ENCODE data around the gene KCNQ5. TPM values are rescaled to one million over a fixed set of nuclear protein-coding genes. Genes with fewer than 3 reads are reported as not detected.

The KCNQ5 gene
- total RNA-seq, 4 donors from 2014 or later = 1.1 to 14.6 (median 9.0) TPM

DNA sequence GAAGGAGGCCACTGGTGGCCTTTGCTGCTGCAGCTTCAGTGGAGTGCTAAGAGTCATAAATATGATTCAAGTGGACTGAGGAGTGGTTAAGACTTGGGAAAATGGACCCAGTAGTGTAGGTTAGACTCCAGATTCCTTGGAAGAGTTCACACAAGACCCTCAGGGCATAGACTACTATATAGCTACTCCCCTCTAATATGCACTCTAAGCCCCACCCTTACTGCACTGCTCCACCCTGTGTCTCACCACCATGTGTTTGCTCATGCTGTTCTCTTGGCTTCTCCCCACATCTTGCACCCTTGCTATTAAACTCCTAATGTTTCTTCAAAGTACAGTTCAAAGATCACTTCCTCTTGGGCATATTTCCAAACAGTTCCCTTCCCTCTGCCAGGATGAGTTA is 5.7 kb downstream of the KCNQ5 start:
- intact Hi-C loops (cut with DNase I) = no loop called here

DNA sequence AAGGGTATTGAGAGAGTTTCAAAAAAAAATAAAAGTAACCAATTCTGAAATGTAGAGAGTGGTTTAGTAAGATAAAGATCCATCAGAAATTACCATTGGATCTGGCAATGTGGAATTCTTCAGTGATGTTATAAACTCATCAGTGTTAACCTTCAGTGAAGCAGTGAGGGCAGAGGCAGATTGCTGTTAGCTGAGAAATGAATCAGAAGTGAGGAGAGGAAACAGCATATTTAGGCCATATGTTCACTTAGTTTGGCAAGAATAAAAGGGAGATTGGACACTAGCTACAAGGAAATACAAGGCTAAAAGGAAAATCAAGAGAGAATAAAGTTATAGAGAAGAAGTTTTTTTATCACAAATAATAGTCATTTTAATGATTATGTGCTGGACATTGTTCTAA is 9.6 kb downstream of the KCNQ5 start:
- H3K27ac ChIP-seq = no peak overlapping the region
- TF ChIP-seq, protein P1, sequence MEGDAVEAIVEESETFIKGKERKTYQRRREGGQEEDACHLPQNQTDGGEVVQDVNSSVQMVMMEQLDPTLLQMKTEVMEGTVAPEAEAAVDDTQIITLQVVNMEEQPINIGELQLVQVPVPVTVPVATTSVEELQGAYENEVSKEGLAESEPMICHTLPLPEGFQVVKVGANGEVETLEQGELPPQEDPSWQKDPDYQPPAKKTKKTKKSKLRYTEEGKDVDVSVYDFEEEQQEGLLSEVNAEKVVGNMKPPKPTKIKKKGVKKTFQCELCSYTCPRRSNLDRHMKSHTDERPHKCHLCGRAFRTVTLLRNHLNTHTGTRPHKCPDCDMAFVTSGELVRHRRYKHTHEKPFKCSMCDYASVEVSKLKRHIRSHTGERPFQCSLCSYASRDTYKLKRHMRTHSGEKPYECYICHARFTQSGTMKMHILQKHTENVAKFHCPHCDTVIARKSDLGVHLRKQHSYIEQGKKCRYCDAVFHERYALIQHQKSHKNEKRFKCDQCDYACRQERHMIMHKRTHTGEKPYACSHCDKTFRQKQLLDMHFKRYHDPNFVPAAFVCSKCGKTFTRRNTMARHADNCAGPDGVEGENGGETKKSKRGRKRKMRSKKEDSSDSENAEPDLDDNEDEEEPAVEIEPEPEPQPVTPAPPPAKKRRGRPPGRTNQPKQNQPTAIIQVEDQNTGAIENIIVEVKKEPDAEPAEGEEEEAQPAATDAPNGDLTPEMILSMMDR (IDR thresholded peaks at IDR 0.05) = no peak
- no peak for TF ChIP-seq POLR2A (IDR thresholded peaks at IDR 0.05)
- intact Hi-C loops (cut with DNase I) = no loop called here

More for the DNA sequence above, 5.7 kb downstream of the KCNQ5 start:
- Histone ChIP-seq H3K4me3 (replicated peaks in 1 of 3) (no peak overlapping the region), H3K27ac (no peak overlapping the region), H3K27me3 (no peaks in the 10 kb centered on the region), H3K9me3 (no peaks in the 10 kb centered on the region), H3K4me1 (peaks cover 5 to 10% of the 10 kb centered on the region in 2 donors), H3K36me3 (no peaks in the 10 kb centered on the region)
- DNase-seq = no peak
- no peak for TF ChIP-seq POLR2A (IDR thresholded peaks at IDR 0.05)
- TF ChIP-seq, protein P1 (IDR thresholded peaks at IDR 0.05) = no peak

DNA sequence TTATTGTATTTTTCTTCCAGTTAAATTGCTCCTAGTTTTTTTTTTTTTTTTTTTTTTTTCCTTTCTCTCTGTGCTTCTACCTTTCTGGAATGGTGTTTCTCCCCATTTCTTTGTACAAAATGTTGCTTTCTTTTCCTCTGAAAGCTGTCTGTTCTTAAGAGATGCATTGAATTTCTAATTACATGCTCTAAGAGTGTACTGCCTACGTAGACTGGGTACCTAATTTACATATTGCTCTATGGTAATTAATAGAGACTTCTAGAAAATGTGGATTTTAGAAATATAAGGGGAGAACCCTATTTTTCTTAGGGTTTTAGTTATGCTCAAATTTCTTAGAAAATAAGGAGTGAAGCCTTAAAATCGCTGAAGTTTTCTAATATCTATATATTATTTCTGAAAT is 13.8 kb downstream of the KCNQ5 start:
- Histone ChIP-seq H3K36me3 (no peaks in the 10 kb centered on the region), H3K4me3 (replicated peaks in 1 of 3) (no peak overlapping the region), H3K27me3 (no peaks in the 10 kb centered on the region), H3K27ac (peak overlapping the region in 2 of 3 donors; percentile 71 to 73), H3K4me1 (peaks cover 8 to 36% of the 10 kb centered on the region in 2 donors), H3K9me3 (no peaks in the 10 kb centered on the region)
- no peak for TF ChIP-seq POLR2A (IDR thresholded peaks at IDR 0.05)
- TF ChIP-seq, protein P1 (IDR thresholded peaks at IDR 0.05) = no peak
- no peak for DNase-seq
- intact Hi-C loops (cut with DNase I) = no loop called here
- 94 to 98% methylated on average over 2 of the region's 2 CpGs for WGBS, 2 donors

More for the DNA sequence above, 9.6 kb downstream of the KCNQ5 start:
- peaks cover 0 to 24% of the 10 kb centered on the region in 2 donors for H3K4me1 ChIP-seq
- no peak overlapping the region for H3K4me3 ChIP-seq (replicated peaks in 1 of 3)
- no peaks in the 10 kb centered on the region for H3K36me3 ChIP-seq
- no peaks in the 10 kb centered on the region for H3K27me3 ChIP-seq
- DNase-seq = no peak
- no peaks in the 10 kb centered on the region for H3K9me3 ChIP-seq

DNA sequence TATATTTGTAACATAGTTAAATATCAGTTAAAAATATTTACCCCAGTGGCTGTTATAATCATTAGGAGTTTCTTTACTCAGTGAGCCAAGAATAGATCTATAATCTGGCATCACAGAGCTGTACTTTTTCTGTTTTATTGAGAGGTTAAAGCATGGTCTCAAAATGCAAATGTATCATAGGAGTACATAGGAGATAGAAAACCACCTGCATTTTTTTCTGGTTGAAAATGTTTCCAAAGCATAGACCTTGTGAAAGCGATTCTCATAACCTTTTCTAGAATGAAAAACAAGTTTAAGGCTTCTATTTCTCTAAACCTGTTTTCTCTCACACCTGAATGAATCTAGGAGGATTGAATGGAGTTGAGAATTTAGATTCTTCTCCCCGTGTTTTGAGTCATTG is 14.4 kb downstream of the KCNQ5 start:
- Histone ChIP-seq H3K4me1 (peaks cover 8 to 40% of the 10 kb centered on the region in 2 donors), H3K27ac (peak overlapping the region in 2 of 3 donors; percentile 71 to 73), H3K4me3 (replicated peaks in 1 of 3) (no peak overlapping the region), H3K9me3 (no peaks in the 10 kb centered on the region), H3K27me3 (no peaks in the 10 kb centered on the region), H3K36me3 (no peaks in the 10 kb centered on the region)
- 30 to 31% methylated on average over 2 of the region's 2 CpGs for WGBS, 2 donors
- no peak for DNase-seq
- TF ChIP-seq, protein P1 (IDR thresholded peaks at IDR 0.05) = no peak
- TF ChIP-seq POLR2A (IDR thresholded peaks at IDR 0.05) = no peak
- intact Hi-C loops (cut with DNase I) = no loop called here

DNA sequence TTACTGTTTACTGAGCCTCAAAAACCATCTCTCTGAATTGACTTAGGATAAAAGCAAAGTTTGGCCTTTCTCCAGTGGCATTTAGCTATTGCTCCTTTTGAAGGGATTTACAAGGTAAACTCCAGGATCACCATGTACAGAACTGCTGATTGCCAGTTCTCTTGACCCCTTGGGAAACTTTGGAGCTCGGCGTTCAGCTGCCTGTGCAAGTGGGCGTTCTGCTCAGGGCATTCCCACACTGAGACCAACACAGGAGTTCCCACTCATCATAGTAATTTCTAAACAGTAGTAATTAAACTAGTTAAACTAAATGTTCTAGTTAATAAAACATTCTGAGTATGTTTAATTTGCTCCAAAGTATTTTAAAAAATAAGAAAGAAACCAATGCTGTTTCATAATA is 14.9 kb downstream of the KCNQ5 start:
- Histone ChIP-seq H3K27ac (peak overlapping the region in 2 of 3 donors; percentile 71 to 73), H3K36me3 (no peaks in the 10 kb centered on the region), H3K4me3 (replicated peaks in 1 of 3) (no peak overlapping the region), H3K27me3 (no peaks in the 10 kb centered on the region), H3K9me3 (no peaks in the 10 kb centered on the region), H3K4me1 (peaks cover 8 to 42% of the 10 kb centered on the region in 2 donors)
- TF ChIP-seq, protein P1 (IDR thresholded peaks at IDR 0.05) = no peak
- no peak for TF ChIP-seq POLR2A (IDR thresholded peaks at IDR 0.05)
- intact Hi-C loops (cut with DNase I) = no loop called here
- peak; percentile 66 to 75 for DNase-seq
- 39 to 40% methylated on average over 3 of the region's 3 CpGs for WGBS, 2 donors

Measured in thyroid gland (tissue), 4 donors.